Measurements from ENCODE around the gene AMPD2.
A peak's percentile ranks its signal among the peaks of the same experiment; 100 is the strongest.

The AMPD2 gene

DNA sequence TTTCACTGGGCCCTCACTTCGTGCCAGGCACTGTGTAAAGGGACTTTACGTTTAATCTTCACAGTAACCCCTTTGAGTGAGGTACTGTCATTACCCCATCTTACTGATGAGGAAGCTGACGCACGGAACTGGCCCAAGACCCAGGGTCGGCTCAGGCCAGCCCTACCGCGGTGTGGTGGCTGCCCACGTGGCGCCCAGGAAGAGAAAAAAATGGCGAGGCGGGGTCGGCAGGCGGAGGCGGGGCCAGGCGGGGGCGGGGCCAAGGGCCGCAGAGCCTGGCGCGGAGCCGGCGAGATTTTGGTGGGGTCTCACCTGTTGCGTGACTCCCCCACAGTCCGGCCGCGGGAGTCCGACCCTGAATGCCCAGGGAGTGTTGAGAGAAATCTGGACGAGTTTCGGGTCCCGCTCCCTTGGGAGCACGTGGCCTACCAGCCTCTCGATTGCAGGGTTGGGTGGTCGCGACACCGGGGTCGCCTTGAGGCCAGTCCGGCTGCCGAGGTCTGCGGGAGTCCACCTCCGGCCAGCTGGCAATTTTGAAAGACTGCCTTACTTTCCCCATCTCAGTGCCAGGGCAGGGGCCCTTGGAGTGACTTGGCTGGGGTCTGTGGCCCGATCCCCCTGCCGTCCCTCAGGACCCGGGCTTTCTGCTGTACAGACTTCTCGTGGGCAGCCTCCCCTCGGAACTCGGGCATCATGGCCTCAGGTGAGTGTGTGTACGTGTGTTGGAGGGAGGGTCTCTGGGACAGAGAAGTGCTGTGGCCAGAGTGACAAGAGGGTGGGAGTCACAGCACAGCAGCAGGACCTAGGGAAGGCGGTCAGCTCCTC lies at the start of gene AMPD2, which contains the start of gene GNAT2:
AMPD2 (plus strand) TSS at position 262 of the 825 bp plus-strand sequence. CDS start 1,339 bp downstream, outside the sequence.
GNAT2 (minus strand) TSS at position 41 of the 825 bp plus-strand sequence. CDS start 6,746 bp downstream, outside the sequence.
- peak; percentile 86 for DNase-seq

DNA sequence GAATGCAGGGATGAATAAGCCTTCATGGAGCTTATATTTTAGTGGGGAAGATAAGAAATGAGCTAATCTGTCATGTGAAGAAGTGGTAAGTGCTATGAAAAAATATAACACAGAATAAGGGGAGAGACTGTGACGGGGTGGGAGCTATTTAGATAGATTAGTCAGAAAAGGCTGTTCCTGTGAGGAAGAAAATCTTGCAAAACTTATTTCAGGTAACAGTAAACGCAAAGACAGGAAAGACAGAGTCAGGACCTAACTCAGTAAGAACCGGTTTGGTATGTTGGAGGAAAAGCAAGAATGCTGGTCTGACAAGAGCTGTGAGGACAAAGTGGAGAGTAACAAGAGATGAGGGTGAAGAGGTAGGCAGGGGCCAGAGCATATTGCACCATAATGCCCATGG lies 49.2 kb upstream of the AMPD2 start:
- no peak for DNase-seq

DNA sequence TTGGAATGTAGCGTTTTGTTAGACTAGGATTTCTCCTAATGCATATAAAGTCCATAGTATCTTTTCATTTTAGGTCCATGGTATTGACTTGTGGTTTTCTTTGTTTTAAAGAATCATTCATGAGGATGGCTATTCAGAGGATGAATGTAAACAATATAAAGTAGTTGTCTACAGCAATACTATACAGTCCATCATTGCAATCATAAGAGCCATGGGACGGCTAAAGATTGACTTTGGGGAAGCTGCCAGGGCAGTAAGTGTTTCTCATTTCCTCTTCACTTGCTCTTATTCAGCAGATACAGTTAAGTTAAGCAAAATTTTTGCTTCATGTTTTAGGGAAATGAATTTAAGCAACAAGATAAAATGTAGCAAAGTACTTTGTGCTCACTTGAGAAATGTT lies 45.9 kb upstream of the AMPD2 start:
- DNase-seq: no peak

DNA sequence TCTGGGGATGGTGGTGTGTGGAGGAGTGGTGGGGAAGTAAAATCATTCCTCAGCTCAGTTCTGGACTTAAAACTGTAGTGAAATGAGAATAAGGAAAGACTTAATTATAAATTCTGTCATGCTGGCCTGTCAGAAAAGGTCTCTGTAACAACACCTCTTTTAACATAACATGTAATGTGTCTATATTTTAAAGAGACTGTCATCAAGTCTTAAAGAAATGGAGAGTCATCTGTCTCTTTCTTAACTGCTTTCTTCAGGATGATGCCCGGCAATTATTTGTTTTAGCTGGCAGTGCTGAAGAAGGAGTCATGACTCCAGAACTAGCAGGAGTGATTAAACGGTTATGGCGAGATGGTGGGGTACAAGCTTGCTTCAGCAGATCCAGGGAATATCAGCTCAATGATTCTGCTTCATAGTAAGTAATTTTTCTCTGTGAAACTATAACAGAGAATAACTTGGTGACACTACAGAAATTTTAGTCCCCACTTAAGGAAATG lies 40.6 kb upstream of the AMPD2 start:
- no peak for DNase-seq

DNA sequence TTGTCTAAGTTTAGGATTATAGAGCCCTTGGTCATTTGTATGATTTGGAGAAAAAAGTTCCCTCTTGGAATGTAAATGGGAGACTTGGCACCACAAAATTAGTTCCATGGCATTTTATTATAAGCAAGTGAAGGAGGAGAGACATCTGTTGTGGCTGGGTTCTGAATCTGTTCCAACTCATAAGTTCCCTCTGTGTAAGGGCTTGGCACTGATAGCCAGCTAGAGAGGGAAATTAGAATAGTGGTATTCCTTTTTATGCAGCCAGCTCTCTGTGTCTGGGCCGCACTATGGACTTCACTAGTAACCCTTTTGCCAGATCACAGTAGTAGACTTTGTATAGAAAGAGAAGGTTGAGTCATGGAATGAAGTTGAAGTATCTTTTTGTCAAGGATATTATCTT lies 40.1 kb upstream of the AMPD2 start:
- DNase-seq: peak; percentile 19

DNA sequence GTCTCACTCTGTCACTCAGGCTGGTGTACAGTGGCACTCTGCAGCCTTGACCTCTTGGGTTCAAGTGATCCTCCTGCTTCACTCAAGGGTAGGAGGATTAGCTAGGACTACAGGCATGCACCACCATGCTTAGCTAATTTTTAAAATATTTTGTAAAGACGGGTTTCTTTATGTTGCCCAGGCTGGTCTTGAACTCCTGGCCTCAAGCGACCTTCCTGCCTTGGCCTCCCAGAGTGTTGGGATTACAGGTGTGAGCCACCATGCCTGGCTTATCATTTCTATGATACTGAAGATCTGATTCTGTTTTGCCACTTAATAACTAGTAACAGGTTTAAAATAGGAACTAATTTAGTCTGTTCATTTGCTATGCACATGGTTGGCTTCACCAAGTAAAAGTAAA lies 37.6 kb upstream of the AMPD2 start:
- no peak for DNase-seq

DNA sequence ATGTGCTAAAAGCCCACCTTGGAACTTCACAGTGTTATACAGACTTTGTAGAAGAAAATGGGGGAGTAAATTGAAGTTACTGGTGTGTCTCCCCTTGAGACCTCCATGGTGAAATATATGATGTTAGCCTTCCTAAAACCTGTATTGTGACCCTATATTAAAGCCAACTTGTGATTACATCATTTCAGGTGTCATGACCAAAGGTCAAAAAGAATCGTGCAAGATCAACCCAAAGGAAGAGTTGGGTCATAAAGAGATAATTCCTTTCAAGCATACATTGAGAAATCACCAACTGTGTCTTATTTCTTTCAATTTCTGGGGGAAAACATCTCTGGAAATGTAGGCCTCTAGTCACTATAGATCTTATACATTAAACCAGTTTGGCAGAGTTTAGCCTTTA lies 34.9 kb upstream of the AMPD2 start:
- no peak for DNase-seq

DNA sequence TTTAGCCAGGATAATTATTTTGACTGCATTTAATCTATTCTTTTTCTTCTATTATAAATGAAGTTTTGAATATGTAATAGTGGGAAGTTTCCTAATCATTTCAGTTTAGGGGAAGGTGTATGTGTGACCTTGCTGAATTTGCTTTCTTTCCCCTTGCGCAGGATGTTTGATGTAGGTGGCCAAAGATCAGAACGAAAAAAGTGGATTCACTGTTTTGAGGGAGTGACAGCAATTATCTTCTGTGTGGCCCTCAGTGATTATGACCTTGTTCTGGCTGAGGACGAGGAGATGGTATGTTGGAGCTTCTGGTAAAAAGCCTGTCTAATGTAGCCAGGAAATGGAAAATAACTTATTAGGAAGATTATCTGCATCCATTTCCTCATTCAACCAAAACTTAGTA lies 33.6 kb upstream of the AMPD2 start:
- DNase-seq: no peak

DNA sequence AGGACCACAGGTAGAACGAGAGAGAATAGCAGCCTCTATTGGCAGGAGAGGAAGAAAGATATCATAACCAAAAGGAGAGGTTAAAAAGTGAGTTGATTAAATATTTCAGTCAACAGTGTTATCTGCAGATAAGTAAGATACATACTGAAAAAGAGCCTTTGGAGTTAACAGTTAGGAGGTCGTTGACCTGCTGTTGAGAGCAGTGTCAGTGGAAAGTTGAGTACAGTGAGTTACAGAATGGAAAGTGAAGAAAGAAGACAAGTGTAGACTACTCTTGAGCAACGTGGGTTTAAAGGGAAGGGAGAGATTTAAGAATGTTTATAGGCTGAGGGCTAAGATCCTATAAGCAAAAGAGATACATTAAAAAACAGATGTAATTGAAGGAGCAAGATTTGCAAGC lies 30.5 kb upstream of the AMPD2 start:
- DNase-seq: no peak

DNA sequence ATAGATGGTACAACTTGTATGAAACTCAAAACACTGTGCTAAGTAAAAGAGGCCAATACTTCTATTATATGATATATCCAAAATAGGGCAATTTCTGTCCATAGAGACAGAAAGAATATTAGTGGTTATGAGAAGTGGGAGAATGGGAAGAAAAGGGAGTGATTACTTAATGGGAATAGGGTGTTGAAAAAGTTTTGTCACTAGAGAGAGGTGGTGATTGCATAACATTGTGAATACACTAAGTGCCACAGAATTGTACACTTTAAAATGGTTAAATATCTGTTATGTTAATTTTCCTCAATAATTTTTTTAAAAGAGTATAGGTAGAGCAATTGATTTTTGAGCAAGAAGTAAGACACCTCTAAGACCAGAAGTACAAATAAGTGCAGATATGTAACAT lies 30.0 kb upstream of the AMPD2 start:
- DNase-seq: no peak

DNA sequence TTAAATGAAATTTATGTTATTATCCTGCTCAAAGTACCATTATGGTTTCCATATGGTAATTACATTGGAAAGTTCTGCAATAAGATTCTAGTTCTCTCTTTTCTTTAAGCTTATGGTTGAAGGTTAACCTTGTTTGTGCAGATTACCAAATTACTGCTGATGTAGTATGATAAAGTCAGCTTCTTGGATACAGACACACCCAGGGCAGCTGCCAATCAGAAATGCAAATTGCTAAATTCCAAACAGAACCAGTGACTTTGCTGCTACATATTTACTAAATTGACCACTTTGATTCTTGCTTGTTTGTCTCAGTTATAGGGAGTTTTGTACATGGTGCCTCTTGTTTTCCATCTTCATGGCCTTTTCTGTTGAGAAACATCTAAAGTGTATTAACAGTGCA lies 26.7 kb upstream of the AMPD2 start:
- DNase-seq: no peak

DNA sequence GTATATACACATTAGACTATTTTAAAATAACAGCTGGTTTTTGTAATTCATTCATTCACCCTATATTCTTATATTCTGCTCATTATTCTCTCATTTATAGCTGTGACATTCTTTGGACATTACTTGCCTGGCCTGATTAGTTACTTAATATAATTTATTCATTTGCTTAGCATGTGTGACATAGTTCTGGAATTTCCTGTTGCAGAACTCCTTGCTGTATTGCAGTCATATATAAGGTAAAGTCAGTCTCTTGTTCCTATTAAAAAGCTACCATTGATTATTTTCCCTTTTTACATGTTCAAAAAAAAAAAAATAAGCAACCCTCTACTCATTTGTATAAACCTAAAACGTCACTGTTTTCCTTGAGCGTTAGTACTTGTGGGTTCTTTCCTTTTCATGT lies 24.1 kb upstream of the AMPD2 start:
- no peak for DNase-seq

DNA sequence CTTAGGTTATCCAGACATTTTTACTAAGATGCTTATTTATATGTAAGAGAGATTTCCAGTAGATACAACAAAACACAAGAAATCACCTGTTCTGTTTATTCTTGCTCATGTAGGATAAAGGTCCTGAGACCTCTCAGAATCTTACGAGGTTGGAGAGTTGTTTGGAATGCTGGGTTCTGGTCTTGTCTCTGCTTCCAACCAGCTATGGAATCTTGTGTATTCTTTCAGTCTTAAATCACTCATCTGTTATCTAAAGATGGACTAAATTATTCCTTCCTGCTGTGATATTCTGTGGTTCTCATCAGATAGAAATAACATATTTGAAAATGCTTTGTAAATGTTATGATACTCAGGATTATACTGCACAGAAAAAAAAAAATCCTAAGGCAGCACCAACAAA lies 21.5 kb upstream of the AMPD2 start:
- no peak for DNase-seq

DNA sequence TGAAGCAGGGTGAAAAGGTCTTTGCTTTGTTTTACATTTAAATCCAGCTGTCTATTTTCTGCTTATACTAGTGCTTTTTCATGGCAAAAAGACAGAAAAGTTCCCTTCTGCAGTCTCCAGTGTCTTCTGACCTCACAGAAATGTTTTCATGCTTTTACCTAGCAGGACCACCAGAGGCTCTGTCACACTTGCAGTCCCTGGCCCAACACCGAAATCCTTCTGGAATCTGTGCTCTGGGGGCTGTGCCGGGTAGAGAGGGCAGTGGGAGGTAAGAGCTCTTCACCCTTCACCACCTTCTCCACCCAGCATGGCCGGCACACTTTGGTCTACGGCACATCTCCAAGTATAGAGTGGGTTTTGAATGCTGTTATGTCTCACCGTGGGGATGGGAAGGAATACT lies 21.0 kb upstream of the AMPD2 start:
- no peak for DNase-seq

DNA sequence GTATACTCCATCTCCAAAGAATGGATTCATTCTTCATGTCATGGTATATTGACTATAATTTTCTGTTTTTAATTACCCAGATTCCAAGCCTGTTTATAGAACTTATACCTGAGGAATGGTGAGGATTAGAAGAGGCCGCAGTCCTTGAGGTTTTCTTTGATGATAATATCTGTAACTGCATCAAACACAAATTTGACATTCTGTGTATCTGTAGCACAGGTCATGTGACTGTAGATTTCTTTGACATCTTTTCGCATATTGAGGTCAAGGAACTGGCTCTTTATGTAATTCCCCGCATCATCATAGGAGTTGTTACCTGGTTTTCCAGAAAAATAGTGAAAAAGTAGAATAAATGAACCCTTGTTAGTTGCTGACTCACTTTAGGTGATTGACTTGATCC lies 16.4 kb upstream of the AMPD2 start:
- no peak for DNase-seq

DNA sequence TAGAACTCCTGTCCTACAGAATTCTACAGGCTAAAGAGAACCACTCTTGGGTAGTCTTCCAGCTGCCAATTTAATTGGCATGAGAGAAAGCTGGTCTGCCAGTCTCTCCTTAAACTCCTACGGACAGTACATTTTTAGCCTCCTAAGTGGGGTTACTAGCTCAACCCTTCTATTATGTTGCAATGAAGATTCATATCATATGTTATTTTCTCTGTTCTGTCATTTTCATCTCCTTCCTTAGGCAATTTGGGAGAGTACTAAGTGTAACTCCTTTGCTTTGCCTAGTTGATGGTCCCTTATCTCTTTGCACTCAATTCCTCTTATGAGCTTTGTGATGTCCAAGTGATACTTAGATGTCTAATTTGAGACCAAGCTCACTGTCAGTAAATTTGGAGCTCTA lies 14.3 kb upstream of the AMPD2 start:
- DNase-seq: no peak

DNA sequence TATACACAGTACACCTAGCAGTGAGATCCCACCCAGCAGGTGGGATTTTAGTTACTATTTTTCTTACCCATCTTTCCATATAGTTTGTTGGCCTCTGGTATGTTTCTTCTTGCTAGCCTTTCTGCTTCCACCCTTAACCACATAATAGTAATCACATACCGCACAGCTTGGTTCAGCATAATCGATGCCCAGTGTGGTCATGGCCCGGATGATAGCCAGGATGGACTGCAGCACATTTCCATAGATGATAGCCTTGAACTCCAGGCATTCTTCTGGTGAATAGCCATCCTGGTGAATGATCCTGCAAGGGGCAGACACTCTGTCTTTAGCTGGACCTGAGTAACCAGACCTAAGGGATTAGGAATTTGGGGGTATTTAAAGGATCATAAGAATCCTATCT lies 9.8 kb upstream of the AMPD2 start:
- no peak for DNase-seq

DNA sequence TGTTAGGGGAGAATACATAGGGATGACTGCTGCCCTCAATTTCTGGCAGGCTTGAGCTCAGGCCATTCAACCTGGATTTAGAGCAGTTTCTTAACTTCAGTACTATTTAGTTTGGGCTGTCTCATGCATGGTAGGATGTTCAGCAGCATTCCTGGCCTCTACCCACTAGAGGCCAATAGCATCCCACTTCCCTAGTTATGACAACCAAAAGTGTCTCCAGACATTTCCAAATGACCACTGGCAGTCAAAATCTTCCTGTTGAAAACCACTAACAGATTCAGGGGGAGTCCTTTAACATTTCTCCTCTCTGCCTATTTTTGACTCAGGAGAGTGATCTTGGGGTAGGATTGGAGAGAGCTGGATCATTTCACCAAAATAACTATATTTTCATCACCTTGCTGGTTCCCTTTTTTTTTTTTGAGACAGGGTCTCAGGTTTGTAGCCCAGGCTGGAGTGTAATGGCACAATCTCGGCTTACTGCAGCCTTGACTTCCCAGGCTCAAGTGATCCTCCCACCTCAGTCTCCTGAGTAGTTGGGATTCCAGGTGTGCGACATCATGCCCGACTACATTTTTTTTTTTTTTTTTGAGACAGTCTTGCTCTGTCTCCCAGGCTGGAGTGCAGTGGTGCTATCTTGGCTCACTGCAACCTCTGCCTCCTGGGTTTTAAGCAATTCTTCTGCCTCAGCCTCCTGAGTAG lies 8.9 kb upstream of the AMPD2 start:
- DNase-seq: no peak

DNA sequence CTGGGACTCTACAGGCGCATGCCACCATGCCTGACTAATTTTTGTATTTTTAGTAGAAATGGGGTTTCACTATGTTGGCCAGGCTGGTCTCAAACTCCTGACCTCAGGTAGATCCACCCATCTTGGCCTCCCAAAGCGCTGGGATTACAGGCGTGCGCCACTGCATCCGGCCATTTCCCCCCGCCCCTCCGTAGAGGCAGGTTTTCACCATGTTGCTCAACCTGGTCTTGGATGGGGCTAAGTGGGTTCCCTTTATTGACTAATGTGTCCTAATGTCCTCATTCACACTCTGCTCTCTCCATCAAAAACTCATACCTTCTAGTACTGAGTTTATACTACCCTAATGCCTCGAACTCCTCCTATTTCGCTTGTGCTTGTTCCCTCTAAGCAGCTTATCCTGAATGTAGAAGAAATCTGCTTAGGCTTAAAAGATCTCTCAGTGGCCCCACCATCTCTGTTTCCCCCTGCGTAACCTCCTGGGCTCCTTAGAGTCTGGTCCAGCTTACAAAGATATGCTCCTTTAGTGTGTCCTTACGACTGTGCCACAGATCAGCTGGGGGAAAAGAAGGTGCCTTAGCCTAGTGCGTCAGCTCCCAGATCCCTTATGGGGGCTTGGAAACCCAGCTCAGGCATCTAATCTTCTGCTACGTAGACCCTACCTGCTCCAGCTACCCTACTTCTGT lies 8.2 kb upstream of the AMPD2 start:
- no peak for DNase-seq

DNA sequence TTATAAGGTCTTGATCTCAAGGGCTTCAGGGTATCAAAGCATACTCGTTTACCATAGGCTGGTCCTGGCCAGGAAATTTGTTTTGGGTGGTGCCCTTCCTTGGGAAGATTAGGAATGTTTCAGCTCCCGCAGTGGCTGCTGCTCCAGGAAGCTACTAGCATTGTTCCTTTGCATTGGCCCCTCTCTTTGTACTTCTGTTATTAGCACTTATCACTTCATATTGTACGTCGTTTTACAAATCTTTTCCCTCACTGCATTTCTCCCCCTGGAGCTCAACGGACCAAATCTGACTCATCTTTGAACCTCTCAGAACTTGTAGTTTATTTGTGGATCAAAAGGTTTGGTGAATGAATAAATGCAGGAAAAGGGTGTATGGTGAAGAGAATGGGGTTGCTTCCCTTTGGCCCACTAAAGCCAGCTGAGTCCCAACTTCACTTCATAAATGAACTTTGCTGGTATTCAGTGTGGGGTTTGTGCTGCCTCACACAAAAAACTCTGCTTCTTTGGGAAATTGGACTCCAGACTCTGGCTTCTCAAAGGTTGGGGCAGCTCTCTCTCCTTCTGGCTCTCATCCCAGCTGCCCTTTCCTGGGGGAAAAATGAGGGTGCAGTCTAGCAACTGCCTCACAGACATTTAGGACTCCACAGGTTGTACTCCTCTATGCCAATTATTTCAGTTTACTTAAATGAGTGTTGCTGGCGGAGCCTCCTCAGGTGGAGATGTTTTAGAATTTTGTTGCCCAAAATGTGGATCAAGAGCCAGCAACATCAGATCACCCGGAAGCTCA lies 6.1 kb upstream of the AMPD2 start:
- no peak for DNase-seq

DNA sequence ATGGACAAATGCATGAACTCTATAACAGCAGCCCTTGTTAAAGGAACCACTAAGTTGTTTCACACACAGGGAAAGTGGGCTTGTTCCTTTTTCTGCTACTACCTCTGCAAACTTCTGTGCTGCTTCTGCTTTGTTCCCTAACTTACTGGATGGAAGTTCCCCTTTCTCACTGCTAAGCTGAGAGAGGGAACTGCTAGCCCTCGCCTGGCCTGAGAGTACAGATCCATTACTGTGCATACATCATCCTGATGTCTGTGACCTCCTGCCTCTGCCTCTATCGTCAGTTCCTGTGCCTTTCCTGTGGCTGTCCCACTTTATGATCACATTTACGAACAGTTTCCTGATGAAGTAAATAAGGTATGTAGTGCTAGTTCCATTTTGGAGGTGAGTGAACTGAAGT lies 3.8 kb upstream of the AMPD2 start:
- no peak for DNase-seq

DNA sequence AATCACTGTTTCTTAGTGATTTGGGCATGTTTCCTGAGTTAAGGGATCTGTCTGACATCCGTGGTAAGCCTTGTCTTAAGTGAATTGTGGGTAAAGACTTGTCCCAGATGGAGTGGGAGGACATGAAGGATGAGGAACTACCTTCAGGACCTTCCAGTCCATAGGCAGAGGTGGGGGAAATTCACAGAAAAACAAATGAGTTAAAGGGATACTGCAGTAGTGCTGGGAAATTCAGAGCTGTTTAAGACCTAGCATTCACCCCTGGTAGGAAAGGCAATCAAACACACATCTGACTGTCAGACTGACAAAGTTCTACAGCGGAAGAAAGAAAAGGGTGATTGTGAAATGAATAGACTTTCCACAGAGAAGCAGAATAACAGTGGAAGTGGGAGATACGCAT lies 3.2 kb upstream of the AMPD2 start:
- DNase-seq: no peak

DNA sequence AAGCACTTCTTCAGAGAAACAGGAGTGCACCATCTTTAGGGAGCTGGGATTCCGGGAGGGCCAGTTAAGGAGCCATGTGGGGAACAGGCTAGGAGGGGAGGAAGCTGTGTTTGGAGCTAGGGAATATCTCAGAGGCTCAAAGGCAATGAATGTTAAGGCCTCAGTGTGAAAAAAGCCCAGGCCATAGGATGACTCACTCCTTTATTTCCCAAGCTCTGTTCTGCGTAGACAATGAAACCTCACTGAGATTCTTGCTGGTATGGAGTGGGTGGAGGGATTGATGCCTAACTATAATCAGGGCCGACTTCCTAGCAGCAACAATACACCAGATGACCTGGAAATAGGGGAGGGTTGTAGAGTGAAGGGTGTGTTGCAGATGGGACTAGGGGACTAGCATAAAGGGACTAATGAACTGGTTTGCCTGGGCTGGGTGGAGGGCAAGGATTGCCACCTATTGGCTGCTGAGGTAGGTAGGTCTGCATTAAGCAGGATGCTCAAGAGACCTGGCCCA lies 2.3 kb upstream of the AMPD2 start:
- DNase-seq: no peak

Measured in right hindlimb (tissue), 1 donor.